ENCODE results near the gene IQCM.

GRCh38 chr4:149426461-149426860 is 389.2 kb downstream of the IQCM start:
- TF ChIP-seq CTCF (IDR thresholded peaks at IDR 0.05) = no peak
- TF ChIP-seq POLR2A (IDR thresholded peaks at IDR 0.05) = no peak
